ENCODE data around the gene LHX3.

LHX3 gene

GRCh38 chr9:136156209-136157120, 48.5 kb downstream of the LHX3 start:
- TF ChIP-seq CREB5 (CRISPR knock-in tag; IDR thresholded peaks at IDR 0.05; ENCODE audit: low read depth) (no peak), ESRRG (CRISPR knock-in tag; IDR thresholded peaks at IDR 0.05) (no peak), ZNF70 (CRISPR knock-in tag; IDR thresholded peaks at IDR 0.05) (no peak), OSR1 (CRISPR knock-in tag; IDR thresholded peaks at IDR 0.05) (no peak), TSHZ2 (CRISPR knock-in tag; IDR thresholded peaks at IDR 0.05) (no peak)
- ATAC-seq: no peak

GRCh38 chr9:136155576-136155975, 49.4 kb downstream of the LHX3 start:
- ATAC-seq: no peak
- no peak for TF ChIP-seq ESRRG (CRISPR knock-in tag; IDR thresholded peaks at IDR 0.05)
- no peak for TF ChIP-seq OSR1 (CRISPR knock-in tag; IDR thresholded peaks at IDR 0.05)
- no peak for TF ChIP-seq TCF4 (CRISPR knock-in tag; IDR thresholded peaks at IDR 0.05; ENCODE audit: borderline replicate concordance)
- TF ChIP-seq ZFP30 (CRISPR knock-in tag; IDR thresholded peaks at IDR 0.05): no peak
- no peak for TF ChIP-seq CSDC2 (CRISPR knock-in tag; IDR thresholded peaks at IDR 0.05)
- no peak for TF ChIP-seq SNAI2 (CRISPR knock-in tag; IDR thresholded peaks at IDR 0.05)
- no peak for TF ChIP-seq RARB (CRISPR knock-in tag; IDR thresholded peaks at IDR 0.05)
- no peak for TF ChIP-seq PATZ1 (CRISPR knock-in tag; IDR thresholded peaks at IDR 0.05; ENCODE audit: borderline replicate concordance)
- TF ChIP-seq ZC3H10 (CRISPR knock-in tag; IDR thresholded peaks at IDR 0.05): no peak
- TF ChIP-seq ARNTL (CRISPR knock-in tag; IDR thresholded peaks at IDR 0.05; ENCODE audit: borderline replicate concordance, low read depth): no peak
- TF ChIP-seq CREB5 (CRISPR knock-in tag; IDR thresholded peaks at IDR 0.05; ENCODE audit: low read depth): no peak
- no peak for TF ChIP-seq ZNF70 (CRISPR knock-in tag; IDR thresholded peaks at IDR 0.05)
- no peak for TF ChIP-seq ISL1 (CRISPR knock-in tag; IDR thresholded peaks at IDR 0.05)

- no peak for TF ChIP-seq TOX (CRISPR knock-in tag; IDR thresholded peaks at IDR 0.05; ENCODE audit: borderline replicate concordance)
- no peak for TF ChIP-seq CSRNP3 (CRISPR knock-in tag; IDR thresholded peaks at IDR 0.05)
- TF ChIP-seq ARNTL (CRISPR knock-in tag; IDR thresholded peaks at IDR 0.05; ENCODE audit: borderline replicate concordance, low read depth): no peak
- no peak for TF ChIP-seq BACH2 (CRISPR knock-in tag; IDR thresholded peaks at IDR 0.05; ENCODE audit: borderline replicate concordance)
- TF ChIP-seq ZNF70 (CRISPR knock-in tag; IDR thresholded peaks at IDR 0.05): no peak
- TF ChIP-seq ISL1 (CRISPR knock-in tag; IDR thresholded peaks at IDR 0.05): no peak
- TF ChIP-seq PPARA (CRISPR knock-in tag; IDR thresholded peaks at IDR 0.05; ENCODE audit: borderline replicate concordance): no peak
- TF ChIP-seq ESRRG (CRISPR knock-in tag; IDR thresholded peaks at IDR 0.05): no peak
- TF ChIP-seq TCF4 (CRISPR knock-in tag; IDR thresholded peaks at IDR 0.05; ENCODE audit: borderline replicate concordance): no peak
- no peak for TF ChIP-seq OSR1 (CRISPR knock-in tag; IDR thresholded peaks at IDR 0.05)
- no peak for TF ChIP-seq CSDC2 (CRISPR knock-in tag; IDR thresholded peaks at IDR 0.05)
- no peak for TF ChIP-seq POU6F1 (CRISPR knock-in tag; IDR thresholded peaks at IDR 0.05; ENCODE audit: borderline replicate concordance, low read depth)
- no peak for ATAC-seq
These were observed 50.0 kb downstream of the LHX3 start for GRCh38 chr9:136154943-136155342.
